CD4-positive, alpha-beta T cell (primary cell): ENCODE results near the gene SPAG9. TPM values are rescaled to one million over a fixed set of nuclear protein-coding genes. Genes with fewer than 3 reads are reported as not detected.
A peak's percentile ranks its signal among the peaks of the same experiment; 100 is the strongest.

Experiments used
- ATAC-seq: fragments of 200-7000 bp; cut with Tn5 transposase; one replicate; pipeline ENCODE4 v1.10.0; 2022; ENCODE audit warnings: mild to moderate bottlenecking; ENCODE audit not compliant: poor library complexity
- CTCF ChIA-PET: fragments of 350-600 bp; sonication (Branson Sonifier 250); formaldehyde crosslinking; loops from one replicate; lab custom pipeline; 2021; ENCODE audit warnings: antibody characterized with exemption, inconsistent platforms; lab: Charles Lee
- POLR2A ChIA-PET: fragments of 350-600 bp; sonication (Branson Sonifier 250); formaldehyde crosslinking; loops from one replicate; lab custom pipeline; 2021; ENCODE audit warnings: antibody characterized with exemption, inconsistent platforms; lab: Charles Lee
- DNase-seq, 14 experiments: peaks; one replicate each; pipeline ENCODE4 v3.0.0-alpha.2; 2013 to 2020; ENCODE audit warnings: mixed read lengths in 2 of 14
- H3K27ac ChIP-seq, 2 donors: one replicate each; pipeline versions ENCODE4 v1.5.1 to v1.7.0; 2013; ENCODE audit warnings: low read length in 2 of 2, low read depth in 1 of 2, mild to moderate bottlenecking in 1 of 2
- H3K27me3 ChIP-seq, 2 experiments: 1 replicate in 1 of 2; 2 replicates in 1 of 2; pipeline versions ENCODE4 v1.6.1 to v1.7.0; 2013; ENCODE audit warnings: low read length in 2 of 2, control low read depth in 1 of 2, mild to moderate bottlenecking in 1 of 2, moderate library complexity in 1 of 2; ENCODE audit not compliant: insufficient read depth in 2 of 2, control insufficient read depth in 1 of 2
- H3K36me3 ChIP-seq: one replicate; pipeline ENCODE4 v1.6.1; 2013; ENCODE audit warnings: low read length, control low read depth; ENCODE audit not compliant: insufficient read depth
- H3K4me1 ChIP-seq: one replicate; pipeline ENCODE4 v1.6.1; 2013; ENCODE audit warnings: low read length, control low read depth; ENCODE audit not compliant: insufficient read depth
- H3K4me3 ChIP-seq: one replicate; pipeline ENCODE4 v1.5.1; 2013; ENCODE audit warnings: mild to moderate bottlenecking, low read length, moderate library complexity
- H3K9me3 ChIP-seq, 2 experiments: 1 replicate in 1 of 2; 2 replicates in 1 of 2; pipeline versions ENCODE4 v1.6.1 to v1.7.0; 2013; ENCODE audit warnings: low read length in 2 of 2, mild to moderate bottlenecking in 2 of 2, control low read depth in 1 of 2, moderate library complexity in 1 of 2; ENCODE audit not compliant: control insufficient read depth in 1 of 2, insufficient read depth in 1 of 2
- H3K27ac Mint-ChIP-seq: one replicate; pipeline ENCODE4 v1.8.0; 2020; ENCODE audit warnings: mixed read lengths
- H3K27me3 Mint-ChIP-seq: one replicate; pipeline ENCODE4 v1.8.0; 2021; ENCODE audit warnings: mixed read lengths
- H3K36me3 Mint-ChIP-seq: one replicate; pipeline ENCODE4 v1.8.0; 2021; ENCODE audit warnings: low read depth, mixed read lengths
- H3K4me1 Mint-ChIP-seq: one replicate; pipeline ENCODE4 v1.8.0; 2021; ENCODE audit warnings: low read depth, mixed read lengths
- H3K4me3 Mint-ChIP-seq: one replicate; pipeline ENCODE4 v1.8.0; 2020; ENCODE audit warnings: mild to moderate bottlenecking, mixed read lengths
- H3K9me3 Mint-ChIP-seq: one replicate; pipeline ENCODE4 v1.8.0; 2020; ENCODE audit warnings: mixed read lengths
- CTCF ChIP-seq: fragments of 200-600 bp; IDR thresholded peaks from one replicate; pipeline ENCODE4 v1.8.0; 2022; ENCODE audit warnings: antibody characterized with exemption, mild to moderate bottlenecking
- intact Hi-C, 2 experiments: fragments of 100-400 bp; cut with DNase I in 1 of 2; cut with micrococcal nuclease in 1 of 2; formaldehyde crosslinking; loops; one replicate each; pipeline versions ENCODE4 v1.15.1 to v1.9.0; 2023 to 2025; cut with DNase I, micrococcal nuclease
- total RNA-seq, 174 experiments: library from RNA in 2 of 174; stranded (reverse) in 2 of 174; gene quantifications; one replicate each; pipeline ENCODE4 v1.2.3 and lab custom pipeline; 2021 to 2026

The SPAG9 gene
- total RNA-seq, 2 experiments from 2014 or later = 60.2 to 64.6 TPM

- Mint-ChIP-seq H3K27ac (peak overlapping the region; percentile 24), H3K4me1 (peaks cover 61% of the 10 kb centered on the region), H3K9me3 (no peaks in the 10 kb centered on the region), H3K27me3 (no peaks in the 10 kb centered on the region), H3K36me3 (no peaks in the 10 kb centered on the region), H3K4me3 (peak overlapping the region; percentile 42)
- H3K4me1 ChIP-seq = peaks cover 70% of the 10 kb centered on the region
- ATAC-seq = no peak
- ChIA-PET CTCF (interaction anchor here (1.5 to 2.4 kb wide), 2 partner anchors 11 to 93 kb away, joined by 5 to 12 read pairs; no protein-coding TSS in a partner anchor), POLR2A (interaction anchor here (1.7 to 8.4 kb wide), 7 partner anchors 11 to 93 kb away, joined by 7 to 211 read pairs (median 18); partner anchors contain the start of gene TOB1)
- DNase-seq = no peak
- H3K27me3 ChIP-seq = no peaks in the 10 kb centered on the region
- H3K27ac ChIP-seq = peak overlapping the region in 1 of 2 donors; percentile 7
- intact Hi-C loops = loop anchor here (5.0 kb wide), 1 partner anchor 34 kb away; no protein-coding TSS in a partner anchor
- H3K9me3 ChIP-seq = no peaks in the 10 kb centered on the region
- H3K4me3 ChIP-seq = no peak overlapping the region
- no peak for TF ChIP-seq CTCF
- no peaks in the 10 kb centered on the region for H3K36me3 ChIP-seq
Observed at GRCh38 chr17:50945779-50946222, 174.9 kb downstream of the SPAG9 start.

- Histone ChIP-seq H3K27ac (peak overlapping the region in 1 of 2 donors; percentile 25), H3K36me3 (no peaks in the 10 kb centered on the region), H3K27me3 (no peaks in the 10 kb centered on the region), H3K4me3 (peak overlapping the region; percentile 65), H3K9me3 (no peaks in the 10 kb centered on the region), H3K4me1 (peaks cover 63% of the 10 kb centered on the region)
- Mint-ChIP-seq H3K36me3 (no peaks in the 10 kb centered on the region), H3K4me1 (peaks cover 54% of the 10 kb centered on the region), H3K27me3 (no peaks in the 10 kb centered on the region), H3K27ac (peak overlapping the region; percentile 85), H3K4me3 (peak overlapping the region; percentile 77), H3K9me3 (no peaks in the 10 kb centered on the region)
- POLR2A ChIA-PET = interaction anchor here (0.8 to 8.4 kb wide), 16 partner anchors 8 to 93 kb away, joined by 3 to 211 read pairs (median 7); partner anchors contain the start of gene TOB1
- intact Hi-C loops = loop anchor here (5.0 kb wide), 1 partner anchor 33 kb away; no protein-coding TSS in a partner anchor
- CTCF ChIA-PET = interaction anchor here (1.4 to 2.4 kb wide), 3 partner anchors 12 to 93 kb away, joined by 5 to 12 read pairs (median 5); no protein-coding TSS in a partner anchor
- ATAC-seq (no peak), DNase-seq (peak in 1 of 14 experiments; percentile 27)
- TF ChIP-seq CTCF = no peak
Observed at GRCh38 chr17:50944902-50945720, 175.6 kb downstream of the SPAG9 start.

GRCh38 chr17:50944054-50944901, 176.4 kb downstream of the SPAG9 start:
- H3K4me1 Mint-ChIP-seq = peaks cover 52% of the 10 kb centered on the region
- POLR2A ChIA-PET = interaction anchor here (0.8 to 8.4 kb wide), 16 partner anchors 8 to 92 kb away, joined by 3 to 211 read pairs (median 7); partner anchors contain the start of gene TOB1

More at GRCh38 chr17:50944054-50944901, 176.4 kb downstream of the SPAG9 start:
- Mint-ChIP-seq H3K27me3 (no peaks in the 10 kb centered on the region), H3K9me3 (no peaks in the 10 kb centered on the region), H3K4me3 (peak overlapping the region; percentile 83), H3K36me3 (no peaks in the 10 kb centered on the region), H3K27ac (peak overlapping the region; percentile 85)
- ATAC-seq (peak; percentile 89), DNase-seq (peak; percentile 55 to 88 (median 80))
- H3K36me3 ChIP-seq = no peaks in the 10 kb centered on the region
- peak overlapping the region; percentile 65 for H3K4me3 ChIP-seq
- H3K27ac ChIP-seq = peak overlapping the region; percentile 68 to 77
- CTCF ChIA-PET = interaction anchor here (1.4 to 2.4 kb wide), 3 partner anchors 12 to 92 kb away, joined by 5 to 12 read pairs (median 5); no protein-coding TSS in a partner anchor
- intact Hi-C loops = no loop called here
- H3K4me1 ChIP-seq = peaks cover 61% of the 10 kb centered on the region
- H3K9me3 ChIP-seq = no peaks in the 10 kb centered on the region
- no peak for TF ChIP-seq CTCF
- no peaks in the 10 kb centered on the region for H3K27me3 ChIP-seq
